ENCODE results near the gene FADS6.

- TF ChIP-seq CTCF (IDR thresholded peaks at IDR 0.05; ENCODE audit: poor library complexity, severe bottlenecking) (no peak), POLR2AphosphoS5 (IDR thresholded peaks at IDR 0.05) (no peak)
Measured at GRCh38 chr17:74893936-74894671, 671 bp upstream of the FADS6 start.
